Keratinocyte (primary cell): ENCODE results near the gene DISC1. TPM values are rescaled to one million over a fixed set of nuclear protein-coding genes. Genes with fewer than 3 reads are reported as not detected.

Experiments
- DNase-seq: peaks from one replicate; pipeline ENCODE4 v3.0.0-alpha.2; 2011; ENCODE audit warnings: low read depth, missing footprints, low spot score
- FAIRE-seq: peaks from 2 replicates; lab custom pipeline; 2011; peaks lifted over from hg19 to GRCh38; lab: Jason Lieb, UNC
- H2AFZ ChIP-seq: 2 replicates; pipeline ENCODE4 v1.6.0; 2012; ENCODE audit warnings: low read length, control low read depth, inconsistent platforms; ENCODE audit not compliant: control insufficient read depth
- H3K27ac ChIP-seq: 2 replicates; pipeline ENCODE4 v1.5.1; 2011; ENCODE audit warnings: low read length; ENCODE audit not compliant: control insufficient read depth, insufficient read depth
- H3K27me3 ChIP-seq: 3 replicates; pipeline ENCODE4 v1.6.0; 2011; ENCODE audit warnings: low read length; ENCODE audit not compliant: control insufficient read depth, insufficient read depth; ENCODE audit errors: extremely low read depth
- H3K36me3 ChIP-seq, 2 experiments: 2 replicates in 1 of 2; 3 replicates in 1 of 2; pipeline ENCODE4 v1.5.1; 2011; ENCODE audit warnings: low read length in 2 of 2, mild to moderate bottlenecking in 1 of 2; ENCODE audit not compliant: control insufficient read depth in 2 of 2, insufficient read depth in 2 of 2; ENCODE audit errors: extremely low read depth in 1 of 2
- H3K4me1 ChIP-seq: 3 replicates; pipeline ENCODE4 v1.5.1; 2011; ENCODE audit warnings: low read length; ENCODE audit not compliant: control insufficient read depth, insufficient read depth; ENCODE audit errors: extremely low read depth
- H3K4me2 ChIP-seq: 3 replicates; pipeline ENCODE4 v1.6.0; 2011; ENCODE audit warnings: low read depth, low read length; ENCODE audit not compliant: control insufficient read depth, insufficient read depth; ENCODE audit errors: extremely low read depth
- H3K4me3 ChIP-seq, 3 experiments: fragments of 200-600 bp in 1 of 3; sonication (generic) in 1 of 3; 2 replicates in 2 of 3; 3 replicates in 1 of 3; pipeline ENCODE4 v1.5.1; 2011 to 2016; ENCODE audit warnings: low read length in 3 of 3, mild to moderate bottlenecking in 3 of 3, control low read depth in 2 of 3, inconsistent platforms in 1 of 3, low read depth in 1 of 3, mixed read lengths in 1 of 3, mixed run types in 1 of 3, moderate library complexity in 1 of 3; ENCODE audit not compliant: control insufficient read depth in 2 of 3, insufficient read depth in 2 of 3; ENCODE audit errors: extremely low read depth in 1 of 3
- H3K79me2 ChIP-seq: 2 replicates; pipeline ENCODE4 v1.6.0; 2012; ENCODE audit warnings: low read length; ENCODE audit not compliant: control insufficient read depth, insufficient read depth
- H3K9ac ChIP-seq: 3 replicates; pipeline ENCODE4 v1.6.0; 2011; ENCODE audit warnings: low read length; ENCODE audit not compliant: control insufficient read depth, insufficient read depth; ENCODE audit errors: extremely low read depth
- H3K9me1 ChIP-seq: 3 replicates; pipeline ENCODE4 v1.6.0; 2011; ENCODE audit warnings: low read length; ENCODE audit not compliant: control insufficient read depth, insufficient read depth; ENCODE audit errors: extremely low read depth
- H3K9me3 ChIP-seq: 2 replicates; pipeline ENCODE4 v1.5.1; 2012; ENCODE audit warnings: low read depth, low read length; ENCODE audit not compliant: control insufficient read depth
- H4K20me1 ChIP-seq: 3 replicates; pipeline ENCODE4 v1.6.0; 2011; ENCODE audit warnings: low read length; ENCODE audit not compliant: control insufficient read depth, insufficient read depth; ENCODE audit errors: extremely low read depth
- EZH2 ChIP-seq: IDR thresholded peaks from one replicate; pipeline ENCODE4 v1.6.1; 2012; ENCODE audit warnings: inconsistent platforms, mild to moderate bottlenecking, low read length, moderate library complexity
- dilution Hi-C: fragments of 300-500 bp; cut with MboI; formaldehyde crosslinking; loops from one replicate; pipeline ENCODE4 v1.7.0; 2020; ENCODE audit warnings: low sequenced_read_pairs; ENCODE audit not compliant: extremely low pct_ligation_motif_present
- polyA plus RNA-seq, 5 experiments: library from polyadenylated mRNA; depleted of rRNA in 3 of 5; stranded (reverse) in 3 of 5; stranded (forward) in 1 of 5; unstranded in 1 of 5; fragments of >200 nt; gene quantifications; 1 replicate in 1 of 5; 2 replicates in 3 of 5; 3 replicates in 1 of 5; pipeline versions ENCODE4 v1.2.1 to v1.2.3, GENCODE V29; 2011 to 2012; ENCODE audit warnings: missing spikeins in 2 of 5, low read depth in 1 of 5, low replicate concordance in 1 of 5
- TF ChIP-seq, protein P1 (sequence below), 3 experiments: IDR thresholded peaks in 1 of 3; conservative IDR thresholded peaks in 1 of 3; optimal IDR thresholded peaks in 1 of 3; 2 replicates in 2 of 3; 3 replicates in 1 of 3; pipeline versions ENCODE3 to v1.5.1; 2011; ENCODE audit warnings: low read length in 3 of 3, mild to moderate bottlenecking in 3 of 3, moderate library complexity in 2 of 3, control low read depth in 1 of 3, inconsistent platforms in 1 of 3; ENCODE audit not compliant: insufficient read depth in 2 of 3; ENCODE audit errors: extremely low read depth in 1 of 3

DISC1 gene
- polyA plus RNA-seq, 1 donor (not counting 4 experiments of a cell fraction or from before 2014, with no cell fraction given): 0.47 TPM

DNA sequence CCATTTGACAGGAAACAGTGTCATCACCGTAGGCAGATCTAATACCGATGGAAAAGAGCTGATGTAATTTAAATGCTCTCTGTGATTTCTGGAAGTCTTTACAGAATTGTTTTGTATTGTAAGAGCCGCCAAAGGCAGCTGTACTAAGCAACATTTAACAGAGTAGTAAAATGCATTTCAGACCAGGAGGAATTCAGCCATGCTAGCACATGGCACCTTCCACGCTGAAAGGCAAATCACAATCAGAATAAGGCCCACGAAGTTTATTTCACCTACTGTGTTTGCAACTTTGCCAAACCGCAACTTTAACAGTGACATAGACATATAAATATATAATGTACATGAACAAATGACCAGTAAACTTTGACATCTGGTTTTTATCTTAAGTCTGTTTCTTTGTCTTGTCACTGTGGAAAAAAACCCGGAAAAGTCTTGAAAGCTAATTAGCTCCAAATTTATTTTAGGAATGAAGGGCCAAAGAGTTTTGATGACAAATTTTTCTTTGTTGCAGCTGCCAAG lies 26.1 kb upstream of the DISC1 start:
- Histone ChIP-seq H3K9ac (no peak overlapping the region), H3K9me3 (no peaks in the 10 kb centered on the region), H3K4me1 (peaks cover 3% of the 10 kb centered on the region), H3K4me2 (no peak overlapping the region), H4K20me1 (no peaks in the 10 kb centered on the region), H3K27ac (no peak overlapping the region), H3K79me2 (no peaks in the 10 kb centered on the region), H2AFZ (no peak overlapping the region), H3K36me3 (no peaks in the 10 kb centered on the region), H3K9me1 (no peaks in the 10 kb centered on the region), H3K4me3 (no peak overlapping the region), H3K27me3 (no peaks in the 10 kb centered on the region)
- dilution Hi-C loops: no loop called here
- TF ChIP-seq, protein P1, sequence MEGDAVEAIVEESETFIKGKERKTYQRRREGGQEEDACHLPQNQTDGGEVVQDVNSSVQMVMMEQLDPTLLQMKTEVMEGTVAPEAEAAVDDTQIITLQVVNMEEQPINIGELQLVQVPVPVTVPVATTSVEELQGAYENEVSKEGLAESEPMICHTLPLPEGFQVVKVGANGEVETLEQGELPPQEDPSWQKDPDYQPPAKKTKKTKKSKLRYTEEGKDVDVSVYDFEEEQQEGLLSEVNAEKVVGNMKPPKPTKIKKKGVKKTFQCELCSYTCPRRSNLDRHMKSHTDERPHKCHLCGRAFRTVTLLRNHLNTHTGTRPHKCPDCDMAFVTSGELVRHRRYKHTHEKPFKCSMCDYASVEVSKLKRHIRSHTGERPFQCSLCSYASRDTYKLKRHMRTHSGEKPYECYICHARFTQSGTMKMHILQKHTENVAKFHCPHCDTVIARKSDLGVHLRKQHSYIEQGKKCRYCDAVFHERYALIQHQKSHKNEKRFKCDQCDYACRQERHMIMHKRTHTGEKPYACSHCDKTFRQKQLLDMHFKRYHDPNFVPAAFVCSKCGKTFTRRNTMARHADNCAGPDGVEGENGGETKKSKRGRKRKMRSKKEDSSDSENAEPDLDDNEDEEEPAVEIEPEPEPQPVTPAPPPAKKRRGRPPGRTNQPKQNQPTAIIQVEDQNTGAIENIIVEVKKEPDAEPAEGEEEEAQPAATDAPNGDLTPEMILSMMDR (optimal IDR thresholded peaks at IDR 0.05 in 1 of 3, IDR thresholded peaks at IDR 0.05 in 1 of 3, conservative IDR thresholded peaks at IDR 0.05 in 1 of 3; ENCODE audit: extremely low read depth in 1 of 3, insufficient read depth in 2 of 3, low read length in 3 of 3): no peak
- no peak for TF ChIP-seq EZH2
- no peak for FAIRE-seq
- no peak for DNase-seq

DNA sequence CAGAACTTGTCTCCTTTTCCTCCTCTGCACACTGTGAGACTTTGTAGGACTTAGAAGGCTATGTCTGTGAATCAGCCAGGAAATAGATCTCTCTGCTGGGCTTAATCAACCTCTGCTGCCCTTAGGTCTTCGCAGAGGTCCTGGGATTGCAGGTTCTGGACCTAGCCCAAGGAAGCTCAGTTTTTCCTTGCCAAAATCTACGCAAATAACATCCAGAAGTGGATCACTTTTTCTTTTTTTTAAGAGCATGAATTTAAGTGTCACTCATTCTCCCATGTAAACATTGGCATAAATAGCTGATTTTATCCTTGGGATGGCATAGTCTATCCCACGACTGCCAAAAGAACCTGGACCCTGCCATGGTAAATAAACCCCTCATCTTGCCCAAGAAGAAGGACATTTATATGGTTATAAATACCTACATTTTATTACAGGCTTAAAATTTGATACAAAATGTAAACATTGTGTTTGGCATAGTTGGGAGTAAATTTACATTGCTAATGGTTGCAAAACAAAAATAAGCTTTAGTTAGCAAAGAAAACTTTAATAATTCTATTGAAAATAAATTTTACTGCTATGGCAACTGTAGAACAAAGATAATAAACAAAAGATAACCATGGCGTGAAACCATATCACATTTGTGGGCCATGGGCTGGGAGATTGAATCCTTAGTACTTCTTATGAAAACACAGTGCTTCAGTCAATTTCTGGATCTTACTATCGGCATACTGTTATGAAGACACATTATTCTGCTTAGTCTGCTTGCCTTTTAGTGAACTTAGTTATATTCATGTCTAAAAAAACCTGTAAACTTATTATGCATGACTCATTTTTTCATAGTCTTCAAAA lies 24.5 kb upstream of the DISC1 start:
- Histone ChIP-seq H3K79me2 (no peaks in the 10 kb centered on the region), H3K36me3 (no peaks in the 10 kb centered on the region), H3K4me1 (peaks cover 3% of the 10 kb centered on the region), H3K9me3 (no peaks in the 10 kb centered on the region), H3K4me2 (no peak overlapping the region), H2AFZ (no peak overlapping the region), H3K27ac (no peak overlapping the region), H3K9me1 (no peaks in the 10 kb centered on the region), H3K4me3 (no peak overlapping the region), H3K9ac (no peak overlapping the region), H3K27me3 (no peaks in the 10 kb centered on the region), H4K20me1 (no peaks in the 10 kb centered on the region)
- TF ChIP-seq, protein P1 (optimal IDR thresholded peaks at IDR 0.05 in 1 of 3, IDR thresholded peaks at IDR 0.05 in 1 of 3, conservative IDR thresholded peaks at IDR 0.05 in 1 of 3; ENCODE audit: extremely low read depth in 1 of 3, insufficient read depth in 2 of 3, low read length in 3 of 3): no peak
- no peak for TF ChIP-seq EZH2
- no peak for DNase-seq
- dilution Hi-C loops: no loop called here
- FAIRE-seq: no peak
